Caco-2 (cell line): ENCODE measurements around the gene FHOD3. TPM values are rescaled to one million over a fixed set of nuclear protein-coding genes. Genes with fewer than 3 reads are reported as not detected.

Experiments
- BruUV-seq: library from RNA; stranded (reverse); fragments of 400-500 nt; replicated peaks from 2 replicates; lab custom pipeline; 2021; lab: Mats Ljungman, UMichigan
- CTCF ChIA-PET: fragments of 300-600 bp; sonication (Branson Sonifier 250); formaldehyde crosslinking; loops from one replicate; lab custom pipeline; 2022; ENCODE audit warnings: antibody characterized with exemption; lab: Charles Lee
- POLR2A ChIA-PET: fragments of 300-600 bp; sonication (Branson Sonifier 250); formaldehyde crosslinking; loops from one replicate; lab custom pipeline; 2022; ENCODE audit warnings: antibody characterized with exemption; lab: Charles Lee
- DNase-seq, 2 experiments: peaks; one replicate each; pipeline versions ENCODE4 v3.0.0 to v3.0.0-alpha.2; 2020 to 2022
- H3K27me3 ChIP-seq: replicated peaks from 2 replicates; pipeline ENCODE4 v1.6.0; 2011; ENCODE audit warnings: low read length; ENCODE audit not compliant: control insufficient read depth, insufficient read depth
- H3K36me3 ChIP-seq: 2 replicates; pipeline ENCODE4 v1.5.1; 2011; ENCODE audit warnings: low read length; ENCODE audit not compliant: control insufficient read depth, insufficient read depth
- H3K4me1 ChIP-seq: fragments of 250-450 bp; sonication (Bioruptor Pico); 2 replicates; pipeline ENCODE4 v1.5.1; 2020; ENCODE audit warnings: mild to moderate bottlenecking
- H3K4me3 ChIP-seq: 2 replicates; pipeline ENCODE4 v1.5.1; 2011; ENCODE audit warnings: low read depth, mild to moderate bottlenecking, control low read depth, low read length
- H3K9me3 ChIP-seq: fragments of 250-450 bp; sonication (Bioruptor Pico); 2 replicates; pipeline ENCODE4 v1.5.1; 2020; ENCODE audit warnings: mild to moderate bottlenecking, moderate library complexity
- H3K27ac Mint-ChIP-seq: one replicate; pipeline ENCODE4 v1.8.0; 2022; ENCODE audit warnings: mixed read lengths; ENCODE audit not compliant: unreplicated experiment
- H3K27me3 Mint-ChIP-seq: one replicate; pipeline ENCODE4 v1.8.0; 2022; ENCODE audit warnings: mixed read lengths; ENCODE audit not compliant: insufficient read depth, unreplicated experiment
- H3K36me3 Mint-ChIP-seq: one replicate; pipeline ENCODE4 v1.8.0; 2022; ENCODE audit warnings: mild to moderate bottlenecking, mixed read lengths; ENCODE audit not compliant: insufficient read depth, unreplicated experiment
- H3K4me1 Mint-ChIP-seq: one replicate; pipeline ENCODE4 v1.8.0; 2022; ENCODE audit warnings: low read depth, mixed read lengths; ENCODE audit not compliant: unreplicated experiment
- H3K4me3 Mint-ChIP-seq: one replicate; pipeline ENCODE4 v1.8.0; 2022; ENCODE audit warnings: mild to moderate bottlenecking, moderate library complexity, mixed read lengths; ENCODE audit not compliant: unreplicated experiment
- H3K9me3 Mint-ChIP-seq: one replicate; pipeline ENCODE4 v1.8.0; 2022; ENCODE audit warnings: mixed read lengths; ENCODE audit not compliant: unreplicated experiment
- intact Hi-C: fragments of 100-400 bp; cut with micrococcal nuclease; formaldehyde crosslinking; loops from one replicate; pipeline ENCODE4 v1.10.0; 2022; ENCODE audit not compliant: unreplicated experiment
- total RNA-seq: library from RNA; stranded (reverse); gene quantifications from 2 replicates; pipeline ENCODE4 v1.2.3, GENCODE V29; 2022
- TF ChIP-seq, protein P1 (sequence below), 2 experiments: fragments of 200-600 bp in 1 of 2; IDR thresholded peaks; 1 replicate in 1 of 2; 2 replicates in 1 of 2; pipeline versions ENCODE4 v1.5.1 to v1.8.0; 2011 to 2022; ENCODE audit warnings: antibody characterized with exemption in 1 of 2, control low read depth in 1 of 2, inconsistent platforms in 1 of 2, low read depth in 1 of 2, low read length in 1 of 2, mild to moderate bottlenecking in 1 of 2, moderate library complexity in 1 of 2; ENCODE audit not compliant: insufficient read depth in 1 of 2, severe bottlenecking in 1 of 2, unreplicated experiment in 1 of 2

The FHOD3 gene
- total RNA-seq, 1 experiment from 2014 or later = not detected

- intact Hi-C loops = no loop called here
- no peaks in the 10 kb centered on the region for H3K36me3 ChIP-seq
- BruUV-seq = no TSS peak
- ChIA-PET POLR2A (no interaction called here), CTCF (no interaction called here)
- DNase-seq = no peak
- Mint-ChIP-seq H3K36me3 (no peaks in the 10 kb centered on the region), H3K27ac (no peak overlapping the region), H3K27me3 (no peaks in the 10 kb centered on the region), H3K4me1 (no peaks in the 10 kb centered on the region), H3K9me3 (no peaks in the 10 kb centered on the region), H3K4me3 (no peak overlapping the region)
- no peaks in the 10 kb centered on the region for H3K27me3 ChIP-seq
- no peaks in the 10 kb centered on the region for H3K4me1 ChIP-seq
- no peaks in the 10 kb centered on the region for H3K9me3 ChIP-seq
- no peak overlapping the region for H3K4me3 ChIP-seq
- TF ChIP-seq, protein P1, sequence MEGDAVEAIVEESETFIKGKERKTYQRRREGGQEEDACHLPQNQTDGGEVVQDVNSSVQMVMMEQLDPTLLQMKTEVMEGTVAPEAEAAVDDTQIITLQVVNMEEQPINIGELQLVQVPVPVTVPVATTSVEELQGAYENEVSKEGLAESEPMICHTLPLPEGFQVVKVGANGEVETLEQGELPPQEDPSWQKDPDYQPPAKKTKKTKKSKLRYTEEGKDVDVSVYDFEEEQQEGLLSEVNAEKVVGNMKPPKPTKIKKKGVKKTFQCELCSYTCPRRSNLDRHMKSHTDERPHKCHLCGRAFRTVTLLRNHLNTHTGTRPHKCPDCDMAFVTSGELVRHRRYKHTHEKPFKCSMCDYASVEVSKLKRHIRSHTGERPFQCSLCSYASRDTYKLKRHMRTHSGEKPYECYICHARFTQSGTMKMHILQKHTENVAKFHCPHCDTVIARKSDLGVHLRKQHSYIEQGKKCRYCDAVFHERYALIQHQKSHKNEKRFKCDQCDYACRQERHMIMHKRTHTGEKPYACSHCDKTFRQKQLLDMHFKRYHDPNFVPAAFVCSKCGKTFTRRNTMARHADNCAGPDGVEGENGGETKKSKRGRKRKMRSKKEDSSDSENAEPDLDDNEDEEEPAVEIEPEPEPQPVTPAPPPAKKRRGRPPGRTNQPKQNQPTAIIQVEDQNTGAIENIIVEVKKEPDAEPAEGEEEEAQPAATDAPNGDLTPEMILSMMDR (IDR thresholded peaks at IDR 0.05; ENCODE audit: insufficient read depth in 1 of 2, low read depth in 1 of 2, low read length in 1 of 2, severe bottlenecking in 1 of 2, unreplicated experiment in 1 of 2) = no peak
Measured at GRCh38 chr18:36264283-36264682, 33.2 kb upstream of the FHOD3 start.

DNA sequence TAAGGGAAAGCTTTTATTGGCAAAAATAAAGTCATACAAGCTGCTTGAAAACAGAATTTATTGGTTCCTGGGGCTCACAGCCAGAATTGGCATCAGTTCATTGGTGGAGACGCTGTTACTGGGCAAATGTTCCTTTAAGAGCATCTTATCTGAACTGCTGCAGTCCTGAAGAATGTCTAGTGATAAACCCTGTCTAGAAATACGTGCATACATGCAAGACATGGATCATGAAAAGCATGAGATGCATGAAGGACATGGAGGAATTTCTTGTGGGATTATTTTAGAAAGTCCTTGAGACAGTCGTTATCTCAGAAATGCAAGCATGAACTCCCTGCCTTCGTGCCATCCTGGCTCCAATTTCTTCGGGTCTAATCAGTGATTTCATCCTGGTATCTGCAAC lies 32.5 kb upstream of the FHOD3 start:
- Mint-ChIP-seq H3K4me3 (no peak overlapping the region), H3K9me3 (no peaks in the 10 kb centered on the region), H3K27ac (no peak overlapping the region), H3K4me1 (no peaks in the 10 kb centered on the region), H3K36me3 (no peaks in the 10 kb centered on the region), H3K27me3 (no peaks in the 10 kb centered on the region)
- no peak for DNase-seq
- no peaks in the 10 kb centered on the region for H3K36me3 ChIP-seq
- no TSS peak for BruUV-seq
- TF ChIP-seq, protein P1 (IDR thresholded peaks at IDR 0.05; ENCODE audit: insufficient read depth in 1 of 2, low read depth in 1 of 2, low read length in 1 of 2, severe bottlenecking in 1 of 2, unreplicated experiment in 1 of 2) = no peak
- no peaks in the 10 kb centered on the region for H3K27me3 ChIP-seq
- intact Hi-C loops = no loop called here
- H3K4me1 ChIP-seq = no peaks in the 10 kb centered on the region
- no peak overlapping the region for H3K4me3 ChIP-seq
- ChIA-PET POLR2A (no interaction called here), CTCF (no interaction called here)
- no peaks in the 10 kb centered on the region for H3K9me3 ChIP-seq

- TF ChIP-seq, protein P1 (IDR thresholded peaks at IDR 0.05; ENCODE audit: insufficient read depth in 1 of 2, low read depth in 1 of 2, low read length in 1 of 2, severe bottlenecking in 1 of 2, unreplicated experiment in 1 of 2) = no peak
- no peak for DNase-seq
- intact Hi-C loops = no loop called here
- H3K9me3 ChIP-seq = no peaks in the 10 kb centered on the region
- H3K4me1 ChIP-seq = no peaks in the 10 kb centered on the region
- H3K4me3 ChIP-seq = no peak overlapping the region
- Mint-ChIP-seq H3K4me3 (no peak overlapping the region), H3K27ac (no peak overlapping the region), H3K9me3 (no peaks in the 10 kb centered on the region), H3K36me3 (no peaks in the 10 kb centered on the region), H3K4me1 (no peaks in the 10 kb centered on the region), H3K27me3 (no peaks in the 10 kb centered on the region)
- no peaks in the 10 kb centered on the region for H3K27me3 ChIP-seq
- H3K36me3 ChIP-seq = no peaks in the 10 kb centered on the region
- ChIA-PET CTCF (no interaction called here), POLR2A (no interaction called here)
- no TSS peak for BruUV-seq
Measured at GRCh38 chr18:36269157-36269556, 28.4 kb upstream of the FHOD3 start.
